Measurements from ENCODE around the gene ECE2. TPM values are rescaled to one million over a fixed set of nuclear protein-coding genes. Genes with fewer than 3 reads are reported as not detected.
"Not testable (repeated sequence)": the region's sequence is repeated elsewhere in the genome, so short reads cannot be mapped to it uniquely, and the experiment has no call there.

Gene ECE2
- polyA plus RNA-seq, 3 donors: 5.5 TPM; not detected in 2

GRCh38 chr3:184339451-184340135, 63.8 kb downstream of the ECE2 start:
- WGBS, 3 donors: 94 to 95% (median 94%) methylated on average over 19 of the region's 19 CpGs
- H3K27ac ChIP-seq (ENCODE audit: low read depth, low read length): not testable (repeated sequence)

GRCh38 chr3:184341925-184342324, 66.1 kb downstream of the ECE2 start:
- 80 to 94% (median 92%) methylated on average over 7 of the region's 7 CpGs for WGBS, 3 donors

More at GRCh38 chr3:184341925-184342324, 66.1 kb downstream of the ECE2 start:
- no peak overlapping the region for H3K27ac ChIP-seq (ENCODE audit: low read depth, low read length)

Other genes with a start within 250 kb of the ECE2 start
- gene HTR3D, start 244.3 kb upstream of the ECE2 start, polyA plus RNA-seq: not detected
- gene HTR3C, start 223.0 kb upstream of the ECE2 start, polyA plus RNA-seq: not detected
- gene HTR3E, start 179.0 kb upstream of the ECE2 start, polyA plus RNA-seq: not detected
- 10 to 100 TPM; 24.4 to 38.0 (median 26.3) TPM for gene EIF2B5, start 140.7 kb upstream of the ECE2 start, polyA plus RNA-seq
- gene DVL3, start 120.6 kb upstream of the ECE2 start, polyA plus RNA-seq: 10 to 100 TPM; 27.3 to 31.8 (median 29.0) TPM
- 100 to 1,000 TPM; 121 to 313 (median 264) TPM for gene AP2M1, start 101.2 kb upstream of the ECE2 start, polyA plus RNA-seq
- 10 to 100 TPM; 37.4 to 57.2 (median 42.4) TPM for gene ABCF3, start 89.8 kb upstream of the ECE2 start, polyA plus RNA-seq
- gene VWA5B2, start 46.4 kb upstream of the ECE2 start, polyA plus RNA-seq: 1 to 10 TPM in 1 of 3 donors, under 1 TPM in 1, not detected in 1; 0.33 to 4.4 TPM
- 10 to 100 TPM; 22.6 to 43.9 (median 35.4) TPM for gene ALG3, start 27.1 kb upstream of the ECE2 start, polyA plus RNA-seq
- gene EEF1AKMT4, start 26.4 kb upstream of the ECE2 start, polyA plus RNA-seq: 1 to 10 TPM; 2.1 to 8.0 (median 4.4) TPM
- 10 to 100 TPM in 1 of 3 donors, under 1 TPM in 1, not detected in 1; 0.06 to 15.6 TPM for gene CAMK2N2, start 14.5 kb upstream of the ECE2 start, polyA plus RNA-seq
- gene PSMD2, start 23.2 kb downstream of the ECE2 start, polyA plus RNA-seq: 100 to 1,000 TPM in 2 of 3 donors, 10 to 100 TPM in 1; 74.6 to 181 (median 139) TPM
- 100 to 1,000 TPM; 114 to 271 (median 178) TPM for gene EIF4G1, start 38.6 kb downstream of the ECE2 start, polyA plus RNA-seq
- gene FAM131A, start 61.6 kb downstream of the ECE2 start, polyA plus RNA-seq: 10 to 100 TPM in 2 of 3 donors, 1 to 10 TPM in 1; 7.6 to 16.5 (median 13.9) TPM
- gene CLCN2, start 85.6 kb downstream of the ECE2 start, polyA plus RNA-seq: 1 to 10 TPM; 2.8 to 4.3 (median 3.1) TPM
- gene POLR2H, start 85.7 kb downstream of the ECE2 start, polyA plus RNA-seq: 10 to 100 TPM; 55.7 to 89.0 (median 61.4) TPM
- 1 to 10 TPM in 2 of 3 donors, under 1 TPM in 1; 0.98 to 1.3 (median 1.0) TPM for gene THPO, start 102.2 kb downstream of the ECE2 start, polyA plus RNA-seq
- 10 to 100 TPM; 10.1 to 30.1 (median 14.2) TPM for gene CHRD, start 104.0 kb downstream of the ECE2 start, polyA plus RNA-seq

Data from adipose tissue (tissue), 3 donors.